Forelimb muscle (tissue), 1 donor: ENCODE results near the gene TMEM233. TPM values are rescaled to one million over a fixed set of nuclear protein-coding genes. Genes with fewer than 3 reads are reported as not detected.
"Not testable (repeated sequence)": the region's sequence is repeated elsewhere in the genome, so short reads cannot be mapped to it uniquely, and the experiment has no call there.

Experiments
- DNase-seq: peaks from one replicate; pipeline ENCODE4 v3.0.0-alpha.2; 2013; ENCODE audit warnings: low read depth
- polyA plus RNA-seq: library from polyadenylated mRNA; unstranded; fragments of 120-200 nt; gene quantifications from one replicate; pipeline ENCODE4 v1.2.1, GENCODE V29; 2013; ENCODE audit not compliant: insufficient read length

Gene TMEM233
- polyA plus RNA-seq, 1 donor: 6.4 TPM

DNA sequence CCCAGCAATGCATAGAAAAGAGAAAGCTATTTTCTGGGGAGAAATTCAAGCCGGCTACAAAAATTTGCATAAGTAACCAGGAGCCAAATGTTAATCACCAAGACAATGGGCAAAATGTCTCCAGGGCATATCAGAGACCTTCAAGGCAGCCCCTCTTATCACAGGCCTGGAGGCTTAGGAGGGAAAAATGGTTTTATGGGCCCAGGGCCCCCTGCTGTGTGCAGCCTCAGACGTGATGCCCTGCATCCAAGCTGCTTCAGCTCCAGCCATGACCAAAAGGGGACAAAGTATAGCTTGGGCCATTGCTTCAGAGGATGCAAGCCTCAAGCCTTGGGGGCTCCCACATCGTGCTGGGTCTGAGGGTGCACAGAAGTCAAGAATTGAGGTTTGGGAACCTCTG is 15.8 kb downstream of the TMEM233 start:
- no peak for DNase-seq

DNA sequence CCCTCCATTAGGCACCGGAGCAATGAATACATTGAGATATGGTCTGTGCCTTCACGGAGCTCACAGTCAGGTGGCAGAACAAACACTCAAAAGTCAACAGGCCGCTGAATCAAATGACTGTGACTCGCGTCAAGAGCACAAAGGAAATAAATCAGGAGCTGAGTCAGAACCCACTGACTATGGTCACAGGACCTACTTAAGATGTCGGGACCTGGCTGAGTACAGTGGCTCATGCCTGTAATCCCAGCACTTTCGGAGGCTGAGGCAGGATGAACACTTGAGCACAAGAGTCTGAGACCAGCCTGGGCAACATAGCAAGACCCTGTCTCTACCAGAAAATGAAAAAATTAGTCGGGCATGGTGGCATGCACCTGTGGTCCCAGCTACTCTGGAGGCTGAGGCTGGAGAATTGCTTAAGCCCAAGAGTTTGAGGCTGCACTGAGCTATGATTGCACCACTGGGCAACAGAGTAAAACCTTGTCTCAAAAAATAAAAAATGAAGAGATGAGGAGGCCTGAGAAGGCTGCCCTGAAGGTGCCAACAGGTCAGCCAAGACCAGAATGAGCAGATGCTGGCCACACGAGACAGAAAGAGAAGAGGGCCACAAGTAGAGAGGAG is 19.9 kb downstream of the TMEM233 start:
- no peak for DNase-seq

DNA sequence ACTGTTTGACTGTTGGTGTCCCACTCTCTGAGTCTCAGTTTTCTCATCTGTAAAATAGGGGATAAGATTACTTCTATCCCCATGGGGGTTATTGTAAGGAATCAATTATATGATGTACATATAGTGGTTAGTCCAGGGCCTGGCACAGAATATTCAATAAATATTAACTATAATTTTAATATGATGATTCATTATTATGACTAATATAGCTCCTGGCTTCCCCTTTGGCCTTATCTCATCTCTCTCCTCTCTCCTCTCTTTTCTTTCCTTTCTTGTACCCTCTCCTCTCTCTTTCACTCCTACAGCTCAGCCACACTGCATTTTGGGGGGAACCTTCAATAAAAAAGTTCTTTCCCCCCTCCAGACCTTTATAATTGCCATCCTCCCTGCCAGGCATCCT is 21.1 kb downstream of the TMEM233 start:
- DNase-seq: no peak

DNA sequence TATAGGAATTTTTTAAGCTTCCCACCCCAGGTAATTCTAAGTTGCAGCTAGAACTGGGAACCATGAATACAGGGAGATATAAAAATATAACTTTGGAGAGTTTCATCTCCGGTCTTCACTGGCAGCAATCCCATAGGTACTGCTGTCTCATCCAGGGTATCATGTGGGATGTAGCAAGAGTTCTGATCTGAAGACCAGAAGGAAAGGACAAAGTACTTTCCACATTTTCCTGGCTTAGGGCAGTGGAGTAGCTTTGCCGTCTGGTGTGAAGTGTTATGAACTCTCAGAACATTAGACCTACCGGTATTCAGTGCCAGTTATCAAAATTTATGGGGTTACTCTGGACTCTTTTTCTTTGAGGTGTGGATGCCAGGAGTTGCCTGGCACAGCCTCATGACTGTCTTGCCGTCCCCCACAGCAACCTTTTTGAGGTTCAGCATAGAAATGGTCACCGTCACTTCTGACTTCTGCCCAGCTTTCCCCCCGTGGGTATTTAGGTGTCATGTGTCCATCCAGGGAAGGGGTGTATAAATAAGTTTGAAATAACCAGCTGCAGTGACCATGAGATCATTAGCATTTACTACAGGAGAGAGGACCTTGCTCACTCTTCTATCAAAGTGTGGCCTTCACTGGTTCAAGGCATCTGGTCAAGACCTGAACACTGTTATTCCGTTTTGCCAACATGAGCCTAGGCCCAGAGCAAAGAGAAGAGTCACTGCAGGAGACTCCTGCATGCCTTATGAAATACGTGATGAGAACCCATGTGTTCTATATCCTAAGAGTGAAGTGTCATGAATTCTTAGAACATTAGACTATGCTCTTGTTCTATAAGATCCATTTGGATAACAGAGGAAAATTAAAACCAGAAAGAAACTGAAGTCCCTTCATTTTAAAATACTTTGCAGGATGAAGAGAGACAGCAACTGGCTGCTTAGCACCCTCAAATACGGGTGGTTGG is 22.2 kb downstream of the TMEM233 start:
- DNase-seq: no peak

DNA sequence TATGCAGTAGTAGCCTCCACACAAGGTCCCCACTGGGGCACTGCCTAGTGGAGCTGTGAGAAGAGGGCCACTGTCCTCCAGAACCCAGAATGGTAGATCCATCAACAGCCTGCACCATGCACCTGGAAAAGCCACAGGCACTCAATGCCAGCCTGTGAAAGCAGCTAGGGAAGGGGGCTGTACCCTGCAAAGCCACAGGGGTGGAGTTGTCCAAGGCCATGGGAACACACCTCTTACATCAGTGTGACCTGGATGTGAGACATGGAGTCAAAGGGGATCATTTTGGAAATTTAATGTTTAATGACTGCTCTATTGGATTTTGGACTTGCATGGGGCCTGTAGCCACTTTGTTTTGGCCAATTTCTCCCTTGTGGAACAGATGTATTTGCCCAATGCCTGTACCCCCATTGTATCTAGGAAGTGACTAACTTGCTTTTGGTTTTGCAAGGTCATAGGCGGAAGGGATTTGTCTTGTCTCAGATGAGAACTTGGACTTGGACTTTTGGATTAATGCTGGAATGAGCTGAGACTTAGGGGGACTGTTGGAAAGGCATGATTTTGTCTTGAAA is 24.8 kb downstream of the TMEM233 start:
- DNase-seq: not testable (repeated sequence)

DNA sequence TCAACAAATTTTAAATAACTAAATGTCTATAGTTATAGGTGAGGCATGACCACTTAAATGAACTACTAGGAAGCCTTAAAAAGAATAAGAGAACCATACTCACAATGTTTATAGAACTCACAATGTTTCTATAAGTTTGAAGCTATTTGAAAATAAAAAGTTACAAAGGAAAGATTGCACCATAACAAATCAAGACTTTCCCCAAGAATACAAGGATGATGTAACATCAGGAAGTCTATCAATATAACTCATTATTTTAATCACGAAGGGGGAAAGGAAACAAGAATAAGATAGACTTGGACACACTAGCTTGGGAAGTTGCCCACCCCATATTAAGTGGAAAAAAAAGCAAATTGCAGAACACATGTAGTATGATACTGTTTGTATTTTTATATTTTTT is 26.9 kb downstream of the TMEM233 start:
- DNase-seq: no peak

DNA sequence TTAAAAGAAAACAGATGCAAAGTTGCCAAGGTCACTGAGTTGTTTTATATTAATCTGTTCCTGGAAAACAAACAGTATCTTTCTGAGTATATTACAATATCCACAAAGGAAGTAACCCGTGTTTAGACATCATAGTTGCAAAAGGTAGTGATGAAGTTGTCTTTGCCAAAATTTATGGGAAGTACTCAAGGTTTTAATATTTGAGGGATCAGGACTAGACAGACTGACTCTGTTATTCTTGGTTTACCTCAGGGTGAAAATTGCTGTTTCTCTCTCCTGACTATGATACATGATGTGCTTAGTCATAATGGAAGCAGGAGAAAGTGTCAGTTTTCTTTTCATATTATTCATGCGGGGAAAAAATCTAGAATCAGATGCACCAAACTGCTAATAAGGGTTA is 28.3 kb downstream of the TMEM233 start:
- no peak for DNase-seq

DNA sequence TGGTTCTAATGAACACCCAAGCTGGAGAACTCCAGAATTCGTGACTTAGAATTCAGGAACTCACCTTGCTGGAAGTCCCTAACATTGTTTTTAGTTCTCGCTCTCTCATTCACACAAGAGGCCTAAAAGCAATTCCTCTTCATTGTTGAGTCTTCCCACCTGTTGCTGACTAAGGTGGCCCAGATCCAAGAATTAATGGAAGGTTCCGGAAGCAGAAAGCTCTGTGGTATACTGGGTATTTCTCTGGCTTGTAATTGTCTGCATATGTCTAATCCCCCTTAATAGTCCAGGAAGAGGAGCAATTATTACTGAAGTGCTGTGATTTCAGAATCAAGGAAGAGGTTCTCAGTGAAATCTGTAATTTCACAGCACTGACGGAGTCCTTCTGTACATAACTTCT is 31.4 kb downstream of the TMEM233 start:
- DNase-seq: no peak

DNA sequence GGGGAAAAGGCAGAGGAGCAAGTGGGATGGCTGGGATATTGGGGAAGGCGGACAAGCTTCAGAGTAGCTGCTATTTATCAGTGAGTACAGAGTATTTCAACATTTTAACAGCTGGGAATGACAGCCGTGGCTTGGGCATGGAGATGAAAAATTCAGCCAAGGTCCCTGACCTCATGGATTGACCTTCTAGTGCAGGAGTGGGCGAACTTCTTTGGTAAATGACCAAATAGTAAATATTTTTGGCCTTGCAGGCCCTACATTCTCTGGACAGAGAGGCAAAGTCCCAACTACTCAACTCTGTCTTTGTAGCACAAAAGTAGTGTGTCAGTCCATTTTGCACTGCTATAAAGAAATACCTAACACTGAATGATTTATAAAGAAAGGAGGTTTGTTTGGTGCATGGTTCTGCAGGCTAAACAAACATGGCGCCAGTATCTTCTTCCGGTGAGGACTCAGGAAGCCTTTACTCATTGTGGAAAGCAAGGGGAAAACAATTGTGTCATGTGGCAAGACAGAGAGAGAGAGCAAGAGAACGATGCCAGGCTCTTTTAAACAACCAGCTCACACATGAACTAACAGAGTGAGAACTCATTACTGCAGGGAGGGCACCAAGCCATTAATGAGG is 33.6 kb downstream of the TMEM233 start:
- no peak for DNase-seq

DNA sequence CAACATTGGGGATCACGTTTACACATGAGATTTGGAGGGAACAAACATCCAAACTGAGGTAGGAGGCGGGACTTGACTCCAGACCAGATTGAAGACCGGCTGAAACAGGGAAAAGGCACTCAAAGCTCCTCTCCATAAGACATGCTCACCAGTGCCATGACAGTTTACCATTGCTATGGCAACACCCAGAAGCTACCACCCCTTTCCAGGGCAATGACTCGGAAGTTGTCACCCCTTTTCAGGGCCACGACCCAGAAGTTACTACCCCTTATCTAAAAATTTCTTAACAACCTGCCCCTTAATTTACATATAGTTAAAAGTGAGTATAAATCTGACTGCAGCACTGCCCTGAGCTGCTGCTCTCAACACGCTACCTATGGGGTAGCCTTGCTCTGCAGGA is 34.1 kb downstream of the TMEM233 start:
- DNase-seq: no peak

- DNase-seq: no peak
Measured at GRCh38 chr12:119630223-119630780, 36.7 kb downstream of the TMEM233 start.

DNA sequence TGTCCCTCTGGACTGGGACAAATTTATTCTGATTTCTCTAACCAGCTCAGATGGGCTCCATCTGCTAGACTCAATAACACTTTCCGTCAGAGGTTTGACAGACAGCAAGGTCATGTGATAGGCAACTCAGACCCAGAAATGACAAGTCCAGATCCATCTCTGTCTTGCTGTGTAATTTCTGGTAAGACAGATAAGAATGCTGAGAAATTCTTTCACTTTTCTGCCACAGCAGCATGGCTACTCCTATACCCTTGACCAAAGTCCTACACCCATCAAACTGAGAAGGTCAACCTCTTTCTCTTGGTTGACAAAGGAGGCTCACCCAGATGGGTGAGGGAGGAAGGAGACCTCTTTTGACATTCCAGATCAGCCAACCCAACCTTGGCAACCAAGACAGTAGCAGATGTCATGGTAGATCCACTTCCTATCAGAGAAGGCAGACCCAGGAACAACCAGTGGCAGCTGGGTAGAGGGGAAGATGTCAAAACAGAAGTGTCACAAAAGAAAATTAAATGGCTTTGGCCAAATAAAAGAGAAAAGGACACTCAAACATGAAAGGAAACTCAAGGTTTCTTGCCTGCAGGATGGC is 37.5 kb downstream of the TMEM233 start:
- no peak for DNase-seq

DNA sequence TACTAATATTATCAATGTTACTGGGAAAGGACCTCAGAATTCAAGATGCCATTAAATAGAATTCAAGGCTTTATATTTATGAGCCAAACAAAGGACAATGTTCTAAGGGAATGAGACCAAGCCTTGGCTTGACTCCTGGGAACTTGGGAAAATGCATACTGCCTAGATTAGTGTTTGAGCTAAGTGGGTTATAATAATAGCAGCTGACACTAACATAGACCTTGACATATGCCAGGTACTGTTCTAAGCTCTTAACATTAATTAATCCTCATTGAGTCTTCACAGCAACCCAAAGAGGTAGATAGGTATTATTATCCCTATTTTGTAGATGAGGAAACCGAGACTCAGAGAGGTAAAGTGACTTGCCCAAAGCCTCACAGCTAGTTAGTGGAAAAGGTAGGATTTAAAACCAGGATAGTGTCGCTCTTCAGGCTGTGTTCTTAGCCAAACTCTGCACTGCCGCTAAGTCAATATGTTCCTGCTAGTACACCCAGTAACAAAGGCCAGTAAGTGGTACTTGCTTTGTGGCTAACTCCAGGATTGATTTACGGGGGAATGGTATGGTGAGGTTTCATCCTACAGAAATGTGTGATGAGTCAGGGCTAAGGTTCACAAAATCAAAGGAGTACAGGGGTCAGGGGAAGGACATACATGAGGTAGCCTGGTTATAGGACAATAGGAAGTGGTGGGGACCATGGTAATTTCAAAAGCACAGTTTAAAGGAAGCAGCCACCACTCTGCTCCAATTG is 38.5 kb downstream of the TMEM233 start:
- no peak for DNase-seq

DNA sequence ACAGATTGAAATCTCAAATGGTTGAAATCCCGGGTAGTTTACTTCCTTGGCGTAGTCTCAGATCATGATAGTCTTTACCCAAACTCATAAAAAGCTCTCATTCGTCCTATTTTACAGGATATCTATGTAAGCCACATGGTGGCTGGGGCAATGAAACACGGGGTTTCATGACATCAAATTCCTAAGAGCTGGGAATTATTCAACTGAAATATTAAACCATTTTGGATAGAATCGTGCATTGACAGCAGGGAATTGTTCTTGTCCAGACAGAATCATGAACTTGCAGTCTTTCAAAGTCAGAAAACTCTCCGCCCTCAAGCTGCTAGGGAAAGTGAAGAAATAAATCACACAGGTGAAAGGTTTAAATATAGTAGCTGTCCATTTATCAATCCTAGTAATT is 41.2 kb downstream of the TMEM233 start:
- DNase-seq: no peak

DNA sequence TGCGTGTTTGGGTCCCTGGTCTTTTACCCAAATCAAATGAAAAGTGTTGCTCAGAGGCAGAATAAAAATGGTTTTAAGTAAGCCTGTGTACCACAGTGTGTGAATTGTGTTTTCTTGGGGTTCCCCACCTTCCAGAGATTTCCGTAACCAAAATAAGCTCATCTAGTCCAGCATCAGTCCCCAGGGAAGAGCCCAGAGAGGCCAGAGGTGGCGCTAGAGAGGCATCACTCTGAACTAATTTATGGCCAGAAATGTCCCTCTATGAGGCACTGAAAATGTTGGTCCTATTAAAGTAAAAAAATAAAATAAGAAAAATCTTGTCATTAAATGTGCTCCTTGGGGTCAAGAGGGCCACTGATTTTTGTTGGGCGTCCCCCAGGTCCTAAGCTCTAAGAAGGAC is 49.4 kb downstream of the TMEM233 start:
- no peak for DNase-seq

DNA sequence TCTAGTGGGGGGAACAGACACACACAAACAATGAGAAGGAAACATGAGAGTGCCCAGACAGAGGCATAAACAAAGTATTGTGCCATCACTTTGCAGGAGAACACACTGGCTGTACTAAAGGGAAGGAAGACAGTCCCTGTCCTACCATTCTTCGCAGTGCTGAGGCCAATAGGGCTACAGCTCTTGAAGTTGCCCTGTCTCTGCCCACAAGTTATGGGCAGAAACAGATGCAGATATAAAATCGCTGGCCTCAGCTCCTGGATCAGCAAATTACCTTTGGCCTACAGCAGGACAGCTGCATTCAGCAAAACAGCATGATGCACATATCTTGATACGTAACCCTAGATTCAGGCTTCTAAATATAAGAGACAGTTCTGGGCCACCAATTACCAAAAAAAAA is 51.4 kb downstream of the TMEM233 start:
- no peak for DNase-seq

GRCh38 chr12:119645535-119646059 is 52.0 kb downstream of the TMEM233 start:
- DNase-seq: no peak

DNA sequence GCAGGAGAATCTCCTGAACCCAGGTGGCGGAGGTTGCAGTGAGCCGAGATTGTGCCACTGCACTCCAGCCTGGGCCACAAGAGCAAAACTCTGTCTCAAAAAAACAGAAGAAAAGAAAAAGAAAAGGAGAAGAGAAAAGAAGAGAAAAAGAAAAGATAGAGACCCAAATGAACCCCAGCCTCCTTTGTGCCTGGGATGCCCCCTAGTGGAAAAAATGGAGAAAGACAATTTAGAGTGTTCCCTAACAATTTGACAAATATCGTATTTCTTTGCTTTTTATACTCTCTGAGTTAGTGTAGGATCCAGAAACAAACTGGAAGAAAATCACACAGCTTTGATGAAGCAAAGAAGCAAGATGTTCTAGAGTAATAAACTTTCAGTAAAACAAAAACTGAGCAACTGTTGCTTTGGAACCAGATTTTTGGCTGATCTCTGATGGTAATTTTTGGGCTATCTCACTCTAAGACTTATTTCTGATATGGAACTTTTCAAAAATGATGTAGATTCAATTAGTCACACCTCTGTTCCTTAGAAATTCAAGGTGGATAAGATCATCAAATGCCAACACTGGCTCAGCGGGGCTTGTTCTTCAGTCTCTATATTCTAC is 55.7 kb downstream of the TMEM233 start:
- no peak for DNase-seq

DNA sequence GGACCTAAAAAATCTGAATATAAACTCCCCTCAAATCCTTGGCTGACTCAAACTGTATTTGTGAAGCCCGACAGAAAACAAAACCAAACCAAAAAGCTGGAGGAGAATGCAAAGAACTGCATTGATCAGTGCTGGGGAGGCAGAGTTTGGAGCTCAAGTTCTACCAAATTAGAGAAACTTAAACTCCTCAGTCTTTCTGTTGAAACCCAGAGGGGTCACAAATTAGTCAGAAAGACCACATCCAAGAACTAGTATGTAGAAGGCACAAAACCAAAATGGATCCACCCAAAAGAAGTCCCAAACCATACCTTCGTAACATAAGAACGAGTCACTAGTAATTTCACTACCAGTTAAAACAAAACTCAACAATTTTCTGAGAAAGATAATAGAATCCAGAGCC is 59.1 kb downstream of the TMEM233 start:
- no peak for DNase-seq

DNA sequence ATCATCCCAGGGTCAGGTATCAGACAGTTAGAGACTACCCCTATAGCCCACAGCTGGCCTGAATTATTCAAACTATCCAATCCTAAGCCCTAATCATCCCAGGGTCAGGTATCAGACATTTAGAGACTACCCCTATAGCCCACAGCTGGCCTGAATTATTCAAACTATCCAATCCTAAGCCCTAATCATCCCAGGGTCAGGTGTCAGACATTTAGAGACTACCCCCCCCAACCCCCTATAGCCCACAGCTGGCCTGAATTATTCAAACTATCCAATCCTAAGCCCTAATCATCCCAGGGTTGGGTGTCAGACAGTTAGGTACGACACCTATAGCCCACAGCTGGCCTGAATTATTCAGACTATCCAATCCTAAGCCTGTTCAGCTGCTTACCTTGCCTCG is 63.4 kb downstream of the TMEM233 start:
- DNase-seq: not testable (repeated sequence)
